Measurements from ENCODE around the gene PRKCH.

GRCh38 chr14:61557854-61558253, 236.5 kb downstream of the PRKCH start:
- TF ChIP-seq CTCF (IDR thresholded peaks at IDR 0.05) (no peak), MAX (IDR thresholded peaks at IDR 0.05) (no peak), REST (IDR thresholded peaks at IDR 0.05) (no peak), MYC (IDR thresholded peaks at IDR 0.05; ENCODE audit: borderline replicate concordance, low read length) (no peak), CBX8 (IDR thresholded peaks at IDR 0.05) (no peak)

Measured in A549 (cell line).